Daoy (cell line): ENCODE data around the gene FAP. TPM values are rescaled to one million over a fixed set of nuclear protein-coding genes. Genes with fewer than 3 reads are reported as not detected.

Experiments
- DNase-seq: peaks from one replicate; pipeline ENCODE4 v3.0.0-alpha.2; 2015; ENCODE audit warnings: low read depth
- total RNA-seq: library from RNA; depleted of rRNA; stranded (reverse); fragments of >200 nt; shearing (Covaris generic); gene quantifications from 2 replicates; pipeline ENCODE4 v1.2.3, GENCODE V29; 2014

Gene FAP
- total RNA-seq, 1 experiment from 2014 or later, result 10.1 TPM

DNA sequence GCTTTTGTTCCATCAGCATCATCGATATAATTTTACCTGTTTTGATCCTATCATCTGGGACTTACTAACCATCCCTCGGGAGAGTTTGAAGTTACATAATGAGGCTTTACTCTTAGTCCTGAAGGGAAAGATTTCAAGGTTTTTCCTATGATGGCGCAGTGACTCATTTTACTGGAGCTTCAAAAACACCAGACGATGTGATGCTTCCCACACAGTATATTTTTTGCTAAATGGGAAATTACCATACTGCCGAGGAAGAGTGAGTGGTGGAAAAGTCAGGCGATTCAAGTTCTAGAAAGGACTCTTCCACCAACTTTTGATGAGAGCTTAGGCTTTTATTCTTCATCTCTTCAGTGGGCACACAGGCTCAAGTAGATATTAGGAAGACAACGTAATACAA, 46.6 kb downstream of the FAP start:
- peak; percentile 28 for DNase-seq

DNA sequence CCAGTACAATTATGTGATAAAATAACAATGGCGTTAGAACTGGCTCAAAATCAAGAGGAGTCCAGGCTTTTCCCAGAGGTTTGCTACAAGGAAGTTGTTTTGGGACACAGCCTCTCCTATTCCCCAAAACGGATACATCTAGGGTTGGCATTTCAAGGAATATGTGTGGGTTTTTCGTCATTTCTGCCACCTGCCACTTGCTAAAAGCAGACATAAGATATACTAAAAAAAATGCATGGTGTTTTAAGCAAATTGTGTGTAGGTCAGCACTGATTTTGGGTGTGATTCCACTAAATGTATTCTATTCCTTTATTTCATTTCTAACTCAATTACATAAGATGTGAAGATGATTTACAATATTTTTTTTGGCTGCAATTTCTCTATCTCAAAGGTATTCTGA, 54.8 kb downstream of the FAP start:
- DNase-seq, result no peak

DNA sequence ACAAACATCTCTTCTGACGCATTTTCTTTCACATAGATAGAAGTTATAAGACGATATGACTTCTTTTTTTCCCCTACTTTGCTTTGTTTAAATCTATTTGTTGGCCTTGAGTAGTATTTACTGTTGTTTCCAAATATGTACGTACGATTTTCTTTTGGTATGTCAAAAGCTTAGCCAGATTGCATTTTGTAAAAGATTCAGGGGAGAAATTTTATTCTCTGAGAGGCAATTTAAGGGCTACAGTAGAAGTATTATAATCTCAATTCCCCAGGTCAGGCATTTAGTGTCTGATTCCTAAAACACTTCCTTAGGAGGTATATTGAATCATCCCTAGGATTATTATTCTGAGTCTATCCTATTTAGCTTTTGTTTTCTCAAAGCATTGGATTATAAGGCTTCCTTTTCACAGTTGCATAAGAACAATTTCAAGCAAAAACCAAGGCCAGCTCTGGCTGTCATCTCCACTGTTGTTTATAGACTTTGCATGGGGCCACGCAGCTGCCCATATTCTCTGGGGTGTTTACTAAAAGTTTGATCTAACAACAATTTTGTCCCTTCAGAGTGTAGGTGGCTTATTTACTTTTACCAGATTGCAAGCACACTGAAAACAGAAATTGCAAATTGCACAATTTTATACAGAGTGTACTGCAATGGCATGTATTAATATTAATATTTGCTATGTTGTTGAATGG, 57.6 kb downstream of the FAP start:
- DNase-seq, result no peak

DNA sequence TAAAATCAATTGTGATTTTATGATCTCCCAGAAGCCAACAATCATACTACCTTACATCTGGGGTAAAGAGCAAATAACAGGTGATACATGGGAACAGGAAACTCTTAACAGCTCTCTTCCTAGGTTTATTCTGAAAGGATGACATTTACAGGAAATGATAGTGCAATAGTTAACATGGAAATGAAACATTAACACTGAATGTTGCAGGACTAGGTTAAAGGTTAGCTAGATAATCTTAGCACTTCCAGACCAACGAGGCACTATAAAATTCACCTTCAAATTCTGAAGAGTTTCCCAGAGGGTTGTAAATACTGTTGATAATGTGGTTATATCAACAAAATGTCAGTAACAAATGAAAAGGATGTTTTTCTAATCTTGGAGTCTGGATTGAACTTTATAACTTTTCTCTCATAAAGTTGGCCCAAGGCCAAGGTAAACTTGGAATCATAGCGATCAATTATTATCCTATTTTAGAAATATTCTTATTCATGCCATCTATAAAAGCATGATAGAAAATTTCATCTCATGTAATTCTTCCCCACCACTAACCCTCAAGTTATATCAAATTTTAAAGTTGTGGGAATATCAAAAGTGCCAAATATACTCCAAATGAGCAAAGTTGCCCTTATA, 58.3 kb downstream of the FAP start:
- no peak for DNase-seq

DNA sequence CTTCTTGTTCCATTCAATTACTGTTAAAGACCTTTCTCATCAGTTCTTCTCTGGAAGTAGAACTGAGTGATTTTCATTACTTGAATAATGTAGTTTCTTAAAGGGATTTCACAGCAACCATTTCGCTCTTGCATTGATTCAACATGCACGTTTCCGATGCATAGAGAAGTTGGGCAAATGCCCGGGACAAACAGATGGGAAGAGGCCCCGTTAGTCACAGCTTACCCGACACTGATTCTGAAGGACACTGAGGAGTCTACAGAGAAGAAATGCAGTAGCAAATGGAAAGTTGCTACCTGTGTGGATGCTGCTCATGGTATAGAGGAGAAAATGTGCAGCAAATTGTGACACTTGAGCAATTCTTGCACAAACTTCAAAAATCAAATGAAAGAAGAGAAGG, 58.9 kb downstream of the FAP start:
- DNase-seq, result no peak

DNA sequence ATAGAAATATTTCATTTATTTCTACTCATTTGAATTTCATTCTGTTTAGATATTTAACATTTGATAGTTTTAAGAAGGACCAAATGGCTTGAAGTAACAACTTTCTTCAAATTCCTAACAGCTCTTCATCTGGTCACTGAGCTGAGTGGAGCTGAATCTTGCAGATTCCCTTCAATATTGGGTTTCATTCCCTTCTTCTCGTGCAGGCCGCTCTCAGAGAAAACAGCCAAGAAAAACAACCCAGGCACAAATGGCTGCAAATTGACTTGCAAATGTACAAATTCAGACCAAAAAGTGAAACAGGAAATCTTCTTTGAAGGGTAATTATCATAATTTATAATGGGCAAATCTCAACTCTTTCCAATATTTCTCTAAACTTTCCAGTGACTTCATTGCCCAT, 60.9 kb downstream of the FAP start:
- DNase-seq, result no peak

DNA sequence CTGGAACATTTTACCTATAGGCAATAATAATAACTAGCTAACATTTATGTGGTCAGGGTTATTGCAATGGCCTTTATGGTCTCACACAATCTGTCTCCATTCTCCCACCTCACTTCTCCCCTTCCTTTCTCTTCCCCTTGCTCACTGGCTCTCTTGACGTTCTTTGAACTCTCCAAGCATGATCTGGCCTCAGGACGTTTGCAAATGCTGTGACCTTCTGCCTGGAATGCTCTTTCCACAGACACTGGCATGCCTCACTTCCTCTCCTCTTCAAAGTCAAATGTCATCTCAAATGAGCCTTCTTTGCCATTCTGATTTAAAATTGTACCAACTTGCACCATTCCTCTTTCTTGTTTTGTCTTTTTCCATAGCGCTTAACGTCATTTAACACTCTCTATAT, 65.9 kb downstream of the FAP start:
- DNase-seq, result no peak

DNA sequence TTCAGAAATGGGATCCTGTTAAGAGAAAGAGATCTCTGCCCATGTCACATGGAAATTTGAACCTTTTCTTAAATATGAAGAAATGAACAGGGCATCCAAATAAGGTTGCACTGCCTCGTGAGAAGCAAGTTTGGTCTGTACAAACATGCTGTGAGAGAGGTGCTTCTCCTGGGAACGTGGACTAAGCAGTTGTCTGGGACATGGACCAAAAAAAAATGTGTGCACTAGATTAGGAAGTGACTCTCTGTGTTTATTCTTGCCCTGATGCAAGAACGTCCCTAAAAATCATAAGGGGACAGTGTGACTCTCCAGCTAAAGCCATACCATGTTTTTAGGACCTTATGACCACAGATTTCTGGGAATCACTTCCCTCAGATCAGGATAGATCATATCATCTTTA, 67.5 kb downstream of the FAP start:
- no peak for DNase-seq

DNA sequence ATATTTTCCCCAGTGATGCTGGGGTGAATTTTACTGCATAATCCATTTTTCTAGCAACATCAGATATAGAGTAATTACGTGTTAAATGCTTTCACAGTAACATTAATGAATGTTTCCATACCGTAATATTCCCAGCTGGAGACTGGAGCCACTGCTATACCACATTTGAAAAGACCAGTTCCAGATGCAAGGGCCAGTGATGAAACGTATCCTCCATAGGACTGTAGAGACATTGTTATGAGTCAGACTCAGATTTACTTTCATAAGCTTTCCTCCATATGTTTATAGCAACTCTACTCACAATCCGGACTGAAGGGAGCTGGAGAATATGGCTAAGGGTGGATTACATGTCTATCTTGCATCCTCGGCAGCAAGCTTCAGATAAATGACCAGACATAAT, 68.5 kb downstream of the FAP start:
- no peak for DNase-seq

DNA sequence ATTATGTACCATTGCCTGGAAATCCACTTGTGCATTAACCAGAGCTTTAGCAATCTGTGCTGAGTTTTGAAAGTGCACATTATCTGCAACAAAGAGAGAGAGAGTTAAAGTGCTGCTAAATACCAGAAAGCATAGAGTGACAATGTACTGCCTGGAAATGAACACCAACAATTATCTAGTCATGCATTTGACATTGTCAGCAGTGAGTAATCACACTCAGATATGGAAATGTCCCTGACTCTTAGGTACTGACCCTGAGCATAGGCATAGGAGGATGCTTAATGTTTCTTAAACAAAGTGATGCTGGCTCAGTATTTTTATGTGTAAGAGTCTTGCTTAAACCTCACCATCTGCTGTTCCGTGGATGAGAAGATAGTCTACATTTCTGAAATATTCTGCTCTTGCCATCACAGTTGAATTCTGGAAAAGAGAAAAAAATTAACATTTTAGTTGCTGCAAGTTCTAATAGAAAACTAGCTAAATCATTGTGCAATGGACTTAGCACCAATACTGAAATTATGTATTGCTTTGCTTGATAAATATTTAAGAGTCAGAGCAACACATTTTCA, 70.4 kb downstream of the FAP start:
- DNase-seq, result no peak

DNA sequence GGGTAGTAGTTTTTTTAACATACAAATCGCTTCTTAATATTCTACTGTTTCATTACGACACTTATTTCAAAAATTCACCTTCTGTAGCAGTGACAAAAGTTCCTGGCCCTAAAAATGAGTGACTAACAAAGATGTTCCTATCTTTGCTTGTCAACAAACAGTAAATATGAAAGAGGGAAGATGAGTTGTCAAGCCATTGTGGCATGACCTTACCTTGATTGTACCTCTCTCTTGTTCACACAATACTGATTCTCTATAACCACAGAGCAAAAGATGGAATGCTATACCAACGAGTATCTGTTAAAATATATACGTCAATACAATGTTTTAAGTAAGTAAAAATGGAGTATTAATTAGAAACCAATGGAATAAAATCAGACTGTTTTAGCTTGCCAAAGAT, 76.5 kb downstream of the FAP start:
- DNase-seq, result no peak

DNA sequence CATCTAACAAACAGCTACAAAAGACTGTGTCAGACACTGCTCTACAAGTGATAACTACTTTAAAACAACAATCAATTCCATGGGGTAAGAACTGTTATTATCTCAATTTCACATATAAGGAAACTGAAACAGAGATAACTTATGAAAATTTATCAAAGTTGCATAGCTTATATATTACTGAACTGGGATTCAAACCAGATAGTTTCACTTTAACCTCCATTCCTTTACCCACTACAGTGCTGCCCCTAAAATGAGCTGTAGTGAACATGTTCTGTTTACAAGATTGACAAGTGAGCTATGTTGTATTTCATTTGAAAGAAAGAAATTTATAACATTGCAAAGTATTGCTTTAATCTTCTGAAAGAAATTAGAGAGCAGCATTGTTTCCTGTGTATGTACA, 77.1 kb downstream of the FAP start:
- DNase-seq, result no peak

DNA sequence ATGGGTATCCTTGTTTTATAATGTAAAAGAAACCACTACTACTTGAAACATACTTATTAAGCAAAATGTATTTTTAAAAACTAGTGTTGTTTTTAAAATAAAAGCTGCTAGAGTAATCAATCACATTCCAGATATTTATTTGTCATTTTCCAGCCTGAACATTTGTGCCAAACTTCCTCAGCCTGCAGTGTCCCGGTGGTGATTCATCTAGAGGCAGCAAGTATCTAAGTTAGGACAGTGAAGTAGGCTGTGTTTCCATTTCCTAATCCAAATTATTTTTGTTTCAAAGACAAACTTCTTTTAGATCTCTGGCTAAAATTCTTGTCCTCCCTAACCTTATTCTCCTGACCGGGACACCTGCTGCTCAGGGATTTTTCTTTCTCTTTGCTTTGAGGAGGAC, 78.4 kb downstream of the FAP start:
- no peak for DNase-seq

DNA sequence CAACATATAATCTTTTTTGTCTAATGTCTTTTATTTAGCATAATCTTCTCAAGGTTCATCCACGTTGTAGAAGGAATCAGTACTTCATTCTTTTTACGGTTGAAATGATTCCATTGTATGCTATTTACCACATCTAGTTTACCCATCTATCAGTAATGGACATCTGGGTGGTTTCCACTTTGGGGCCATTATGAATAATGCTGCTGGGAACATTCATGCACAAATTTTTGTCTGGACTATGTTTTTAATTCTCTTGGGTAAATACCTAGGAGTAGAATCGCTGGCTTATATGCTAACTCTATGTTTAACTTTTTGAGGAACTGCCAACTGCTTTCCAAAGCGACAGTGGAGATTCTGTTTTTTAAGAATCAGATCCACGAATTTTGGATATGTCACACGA, 83.8 kb downstream of the FAP start:
- no peak for DNase-seq

DNA sequence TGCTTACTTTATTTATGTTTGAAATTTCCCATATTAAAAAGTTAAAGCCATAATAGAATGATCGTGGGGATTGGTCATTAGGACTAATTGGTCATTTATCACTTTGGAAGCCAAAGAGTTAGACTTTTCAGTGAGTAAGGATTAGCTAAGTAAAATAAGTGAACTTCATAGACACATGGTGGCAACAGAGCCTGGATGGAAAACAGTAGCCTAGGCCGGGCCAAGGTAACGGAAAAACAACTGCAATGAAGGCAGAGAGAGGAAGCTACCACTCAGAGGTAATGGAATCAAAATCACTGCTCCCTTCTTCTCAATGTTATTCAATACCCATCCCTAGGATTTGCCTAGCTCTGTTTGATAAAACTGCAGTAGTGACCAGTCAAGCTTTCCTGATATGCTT, 87.1 kb downstream of the FAP start:
- no peak for DNase-seq

DNA sequence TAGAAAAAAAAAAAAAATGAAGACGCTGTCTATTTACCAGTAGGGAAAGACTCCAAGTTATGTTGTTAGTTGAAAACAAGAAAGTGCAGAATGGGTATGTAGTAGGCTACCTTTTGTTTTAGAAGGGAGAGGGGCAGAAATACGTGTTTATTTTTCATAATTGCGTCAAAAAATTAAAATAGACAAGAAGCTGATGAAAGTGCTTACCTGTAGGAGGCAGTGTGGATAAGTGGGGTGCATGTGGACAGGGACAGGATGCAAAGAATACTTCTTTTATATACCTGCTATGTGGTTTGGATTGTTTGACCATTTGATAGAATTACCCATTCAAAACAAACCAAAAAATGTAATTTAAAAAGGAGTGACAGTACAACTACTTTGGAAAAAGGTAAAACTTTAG, 88.2 kb downstream of the FAP start:
- no peak for DNase-seq

DNA sequence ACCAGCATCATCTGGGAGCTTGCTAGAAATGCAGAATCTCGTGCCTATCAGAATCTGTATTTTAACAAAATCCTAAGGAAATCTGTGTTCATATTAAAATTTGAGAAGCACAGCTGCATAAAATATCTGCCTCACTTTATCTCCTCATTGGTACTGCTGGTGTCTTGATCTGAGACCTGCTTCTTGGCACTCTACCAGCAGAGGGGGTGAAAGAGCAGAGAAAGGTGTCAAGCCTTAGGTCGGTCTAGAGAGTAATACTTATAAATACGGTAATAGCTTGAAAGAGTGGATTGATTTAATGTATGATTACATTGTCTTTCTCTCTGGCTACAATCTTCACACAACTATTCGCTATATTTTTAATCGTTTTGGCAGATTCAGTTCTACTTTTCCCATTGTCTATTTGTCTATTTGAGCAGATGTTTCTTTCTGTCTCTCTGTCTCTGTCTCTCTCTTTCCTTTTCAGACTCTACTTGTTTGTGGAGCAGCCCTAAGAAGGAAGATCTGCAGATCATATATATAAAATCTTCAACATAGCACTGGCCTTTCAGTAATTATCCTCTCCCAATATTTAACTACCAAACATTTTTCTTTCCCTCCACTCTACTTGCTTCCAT, 89.5 kb downstream of the FAP start:
- peak; percentile 62 for DNase-seq

DNA sequence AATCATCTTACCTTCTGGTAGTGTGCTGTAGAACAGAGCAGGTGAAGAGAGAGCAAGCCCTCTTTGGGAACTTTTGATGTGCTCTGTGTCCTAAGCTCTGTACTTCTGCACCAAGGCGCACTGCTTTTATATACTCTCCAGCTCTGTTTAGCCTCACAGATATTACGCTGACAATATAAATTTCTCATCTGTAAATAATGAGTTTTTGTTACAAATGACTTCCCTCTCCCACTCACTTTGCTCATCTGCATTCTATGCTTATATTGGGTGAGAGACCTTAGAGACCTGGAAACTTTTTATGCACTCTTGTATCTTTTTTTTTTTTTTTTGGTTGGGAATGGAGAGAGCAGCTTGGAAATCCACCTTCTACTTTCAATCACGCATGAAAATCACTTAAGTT, 91.1 kb downstream of the FAP start, which contains the start of gene GCG:
TSS of gene GCG (minus strand) at position 101 of the 400 bp plus-strand sequence. CDS start 3,069 bp downstream, outside the sequence.
- no peak for DNase-seq

DNA sequence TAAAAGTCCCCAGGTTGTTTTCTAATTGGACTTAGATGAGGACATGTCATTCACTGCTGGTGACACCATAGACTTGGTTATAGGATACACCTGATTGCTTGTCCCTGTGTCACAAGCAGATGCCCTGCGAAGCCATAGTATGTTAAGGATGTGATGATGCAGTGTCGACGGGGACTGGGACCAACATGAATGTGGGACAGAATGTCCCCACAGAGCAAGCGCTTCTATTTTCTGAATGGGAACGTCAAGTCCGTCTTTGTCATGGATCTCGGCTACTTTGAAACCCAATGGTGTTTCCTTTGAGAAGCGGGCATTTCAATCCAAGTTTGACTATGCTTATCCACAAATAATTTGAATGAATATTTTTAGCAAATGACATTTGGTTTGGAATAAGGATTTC, 93.3 kb downstream of the FAP start:
- DNase-seq, result no peak

DNA sequence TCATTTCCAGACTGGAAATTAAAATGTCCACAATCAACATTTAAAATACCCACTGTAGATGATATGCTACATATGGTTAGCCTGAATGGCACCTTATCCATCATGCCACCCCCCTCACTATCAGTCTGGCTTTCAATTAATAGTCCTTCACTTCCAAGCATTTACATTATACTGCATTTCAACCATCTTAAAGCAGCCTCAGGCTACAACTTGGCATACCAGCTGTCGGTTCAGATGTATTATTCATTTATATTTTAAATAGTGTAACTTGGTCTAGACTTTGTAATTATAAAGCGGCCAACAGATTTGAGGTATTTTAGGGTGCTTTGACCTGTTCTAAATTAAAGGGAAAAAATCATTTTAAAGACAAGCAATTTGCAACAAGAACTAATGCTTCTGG, 93.8 kb downstream of the FAP start:
- DNase-seq, result no peak

DNA sequence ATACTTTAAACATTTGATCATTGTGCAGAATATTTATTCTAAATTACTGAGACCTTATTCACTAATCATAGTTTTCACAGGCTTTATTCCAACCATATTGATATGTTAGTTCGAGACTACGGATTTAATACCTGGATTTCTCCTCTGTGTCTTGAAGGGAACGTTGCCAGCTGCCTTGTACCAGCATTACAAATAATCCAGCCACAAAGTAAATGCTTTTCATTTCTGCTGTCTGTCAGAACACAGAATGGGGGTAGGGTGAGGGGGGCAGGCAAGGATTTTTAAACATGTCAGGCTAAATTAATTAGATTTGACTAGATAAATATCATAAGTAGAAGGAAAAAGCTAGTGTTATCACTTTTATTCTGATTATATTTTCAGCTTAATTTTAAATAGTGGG, 94.3 kb downstream of the FAP start:
- no peak for DNase-seq

DNA sequence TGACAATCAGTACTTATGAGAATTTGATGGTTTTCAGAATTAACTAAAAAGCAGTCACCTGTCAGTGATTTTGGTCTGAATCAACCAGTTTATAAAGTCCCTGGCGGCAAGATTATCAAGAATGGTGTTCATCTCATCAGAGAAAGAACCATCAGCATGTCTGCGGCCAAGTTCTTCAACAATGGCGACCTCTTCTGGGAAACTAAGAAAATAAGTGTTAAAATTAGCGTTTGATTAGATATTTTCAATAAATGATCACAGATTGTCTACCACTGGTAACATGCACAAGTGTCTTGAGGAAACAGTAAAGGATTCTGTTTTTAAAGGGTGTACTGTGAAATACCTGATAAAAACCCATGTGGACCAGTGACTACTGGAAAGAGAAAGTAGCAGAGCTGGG, 99.3 kb downstream of the FAP start:
- DNase-seq, result no peak

DNA sequence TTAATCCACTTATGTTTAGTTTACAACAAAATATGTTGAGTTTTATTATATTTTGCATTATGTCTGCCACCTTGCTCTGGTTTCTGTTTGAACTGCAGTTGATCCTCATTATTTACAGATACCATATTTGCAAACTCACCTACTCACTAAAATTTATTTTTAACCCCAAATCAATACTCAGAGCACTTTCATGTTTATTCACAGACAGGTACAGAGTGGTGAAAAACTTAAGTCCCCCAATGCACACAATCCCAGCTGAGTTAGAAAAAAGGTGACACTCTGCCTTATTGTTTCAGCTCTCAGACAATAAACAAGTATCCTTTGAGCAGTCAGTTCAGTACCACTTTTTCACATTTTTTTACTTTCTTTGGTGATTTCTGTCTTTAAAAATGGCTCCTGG, 104.9 kb downstream of the FAP start:
- no peak for DNase-seq
